Left ventricle myocardium inferior (tissue), 1 donor: ENCODE data around the gene FTSJ3. TPM values are rescaled to one million over a fixed set of nuclear protein-coding genes. Genes with fewer than 3 reads are reported as not detected.

Experiments used
- DNase-seq: peaks from one replicate; pipeline ENCODE4 v3.0.0-alpha.2; 2020
- H3K27ac ChIP-seq: fragments of 200-600 bp; replicated peaks from 2 replicates; pipeline ENCODE4 v1.8.0; 2021
- H3K27me3 ChIP-seq: fragments of 200-600 bp; 2 replicates; pipeline ENCODE4 v1.8.0; 2021; ENCODE audit warnings: low read depth
- H3K36me3 ChIP-seq: fragments of 200-600 bp; 2 replicates; pipeline ENCODE4 v1.8.0; 2021
- H3K4me1 ChIP-seq: fragments of 200-600 bp; 2 replicates; pipeline ENCODE4 v1.8.0; 2021
- H3K4me3 ChIP-seq: fragments of 200-600 bp; 2 replicates; pipeline ENCODE4 v1.8.0; 2021; ENCODE audit warnings: mild to moderate bottlenecking, moderate library complexity
- H3K9me3 ChIP-seq: fragments of 200-600 bp; replicated peaks from 2 replicates; pipeline ENCODE4 v1.8.0; 2021
- CTCF ChIP-seq: fragments of 200-600 bp; IDR thresholded peaks from 2 replicates; pipeline ENCODE4 v1.8.0; 2021; ENCODE audit warnings: antibody characterized with exemption, mild to moderate bottlenecking, borderline replicate concordance
- intact Hi-C: fragments of 100-400 bp; cut with micrococcal nuclease; formaldehyde crosslinking; loops from one replicate; pipeline ENCODE4 v1.11.0; 2022
- total RNA-seq: library from RNA; stranded (reverse); fragmentation: NEBNext Ultra II Directional; extraction: Animal tissue kit (Norgen Biotek cat#: 25700); gene quantifications from one replicate; pipeline ENCODE4 v1.2.1, GENCODE V29; 2021
- donor health status: DM: no; HTN: yes; CAD: no; lungs with severe emphysema.

The FTSJ3 gene
- total RNA-seq, 1 donor from 2014 or later: 36.7 TPM

- no peak for DNase-seq
- H3K36me3 ChIP-seq: peaks cover 43% of the 10 kb centered on the region
- TF ChIP-seq CTCF: no peak
- no peaks in the 10 kb centered on the region for H3K27me3 ChIP-seq
- peak overlapping the region; percentile 40 for H3K4me3 ChIP-seq
- peaks cover 70% of the 10 kb centered on the region for H3K4me1 ChIP-seq
- intact Hi-C loops: no loop called here
- H3K9me3 ChIP-seq: no peaks in the 10 kb centered on the region
- H3K27ac ChIP-seq: peak overlapping the region; percentile 98
Measured at GRCh38 chr17:63837962-63838600, 10.6 kb upstream of the FTSJ3 start.

- no peak overlapping the region for H3K4me3 ChIP-seq
- H3K27ac ChIP-seq: peak overlapping the region; percentile 98
- H3K4me1 ChIP-seq: peaks cover 69% of the 10 kb centered on the region
- intact Hi-C loops: no loop called here
- no peak for TF ChIP-seq CTCF
- H3K27me3 ChIP-seq: no peaks in the 10 kb centered on the region
- no peak for DNase-seq
- H3K9me3 ChIP-seq: no peaks in the 10 kb centered on the region
- H3K36me3 ChIP-seq: peaks cover 49% of the 10 kb centered on the region
Measured at GRCh38 chr17:63837480-63837879, 10.0 kb upstream of the FTSJ3 start.

- intact Hi-C loops: no loop called here
- Histone ChIP-seq H3K27ac (peak overlapping the region; percentile 98), H3K4me1 (peaks cover 64% of the 10 kb centered on the region)
Measured at GRCh38 chr17:63836811-63837210, 9.3 kb upstream of the FTSJ3 start.

GRCh38 chr17:63835167-63835720 is 7.8 kb upstream of the FTSJ3 start:
- Histone ChIP-seq H3K4me1 (peaks cover 52% of the 10 kb centered on the region), H3K9me3 (no peaks in the 10 kb centered on the region), H3K36me3 (peaks cover 71% of the 10 kb centered on the region), H3K27ac (peak overlapping the region; percentile 50), H3K4me3 (no peak overlapping the region), H3K27me3 (no peaks in the 10 kb centered on the region)
- DNase-seq: no peak
- intact Hi-C loops: no loop called here
- no peak for TF ChIP-seq CTCF

More at GRCh38 chr17:63836811-63837210, 9.3 kb upstream of the FTSJ3 start:
- no peaks in the 10 kb centered on the region for H3K9me3 ChIP-seq
- H3K36me3 ChIP-seq: peaks cover 56% of the 10 kb centered on the region
- H3K4me3 ChIP-seq: no peak overlapping the region
- no peaks in the 10 kb centered on the region for H3K27me3 ChIP-seq
- no peak for TF ChIP-seq CTCF
- no peak for DNase-seq

- H3K27me3 ChIP-seq: no peaks in the 10 kb centered on the region
- no peaks in the 10 kb centered on the region for H3K9me3 ChIP-seq
- no peak for DNase-seq
- H3K4me3 ChIP-seq: no peak overlapping the region
- H3K36me3 ChIP-seq: peaks cover 78% of the 10 kb centered on the region
- intact Hi-C loops: no loop called here
- H3K27ac ChIP-seq: peak overlapping the region; percentile 50
- TF ChIP-seq CTCF: peak; percentile 51
- peaks cover 52% of the 10 kb centered on the region for H3K4me1 ChIP-seq
Measured at GRCh38 chr17:63834431-63835166, 7.1 kb upstream of the FTSJ3 start.
